Upper lobe of left lung (tissue), 4 donors: Measurements from ENCODE around the gene TMEM107.

Source experiments
- EP300 ChIP-seq, 4 donors: sonication (generic); formaldehyde crosslinking; IDR thresholded peaks; one replicate each; pipeline ENCODE4 v1.5.1; 2017; ENCODE audit warnings: antibody characterized with exemption in 4 of 4, control low read depth in 2 of 4
- TF ChIP-seq, protein P1 (sequence below), 6 experiments: fragments of 450-650 bp in 4 of 6; fragments of 200-600 bp in 2 of 6; sonication (generic) in 2 of 6; IDR thresholded peaks; one replicate each; pipeline ENCODE4 v1.5.1; 2016 to 2019; ENCODE audit warnings: antibody characterized with exemption in 6 of 6

DNA sequence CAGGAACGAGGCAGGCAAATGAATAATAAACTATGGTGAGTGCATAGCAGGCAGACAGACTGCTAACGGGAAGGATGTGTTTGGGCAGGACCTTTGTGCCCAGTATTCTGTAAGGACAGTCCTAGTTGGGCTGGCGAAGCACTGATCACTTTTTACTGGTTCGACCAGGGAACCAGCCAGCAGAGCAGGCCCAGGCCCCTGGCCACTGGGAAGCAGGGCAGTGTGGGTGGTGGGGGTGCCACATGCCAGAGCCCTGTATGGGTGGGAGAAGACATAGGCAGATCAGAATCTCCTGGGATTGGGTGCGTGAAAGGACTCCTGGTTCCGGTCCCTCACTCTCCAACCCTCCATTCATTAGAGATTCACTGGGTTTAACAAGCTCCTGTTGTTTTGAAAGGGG, 9.4 kb downstream of the TMEM107 start:
- TF ChIP-seq, protein P1, sequence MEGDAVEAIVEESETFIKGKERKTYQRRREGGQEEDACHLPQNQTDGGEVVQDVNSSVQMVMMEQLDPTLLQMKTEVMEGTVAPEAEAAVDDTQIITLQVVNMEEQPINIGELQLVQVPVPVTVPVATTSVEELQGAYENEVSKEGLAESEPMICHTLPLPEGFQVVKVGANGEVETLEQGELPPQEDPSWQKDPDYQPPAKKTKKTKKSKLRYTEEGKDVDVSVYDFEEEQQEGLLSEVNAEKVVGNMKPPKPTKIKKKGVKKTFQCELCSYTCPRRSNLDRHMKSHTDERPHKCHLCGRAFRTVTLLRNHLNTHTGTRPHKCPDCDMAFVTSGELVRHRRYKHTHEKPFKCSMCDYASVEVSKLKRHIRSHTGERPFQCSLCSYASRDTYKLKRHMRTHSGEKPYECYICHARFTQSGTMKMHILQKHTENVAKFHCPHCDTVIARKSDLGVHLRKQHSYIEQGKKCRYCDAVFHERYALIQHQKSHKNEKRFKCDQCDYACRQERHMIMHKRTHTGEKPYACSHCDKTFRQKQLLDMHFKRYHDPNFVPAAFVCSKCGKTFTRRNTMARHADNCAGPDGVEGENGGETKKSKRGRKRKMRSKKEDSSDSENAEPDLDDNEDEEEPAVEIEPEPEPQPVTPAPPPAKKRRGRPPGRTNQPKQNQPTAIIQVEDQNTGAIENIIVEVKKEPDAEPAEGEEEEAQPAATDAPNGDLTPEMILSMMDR (IDR thresholded peaks at IDR 0.05), result no peak
- TF ChIP-seq EP300 (IDR thresholded peaks at IDR 0.05), result no peak
